NCI-H345 (cell line): ENCODE results near the gene DCC.

Experiments used
- DNase-seq: peaks from one replicate; lab custom pipeline; 2025; lab: John Stamatoyannopoulos, UW

The DCC gene

DNA sequence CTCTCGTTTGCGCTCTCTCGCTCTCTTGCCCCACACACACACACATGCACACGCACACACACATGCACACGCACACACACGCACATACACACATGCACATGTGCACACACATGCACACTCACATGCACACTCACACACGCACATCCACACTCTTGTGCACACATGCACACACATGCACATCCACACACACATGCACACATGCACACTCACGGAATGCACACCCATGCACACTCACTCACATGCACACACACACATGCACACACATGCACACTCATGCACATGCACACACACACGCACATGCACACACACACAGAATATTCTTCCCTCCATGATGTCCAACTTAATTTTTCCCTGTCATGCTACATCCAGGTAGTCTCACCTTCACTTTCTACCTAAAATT is 360.1 kb downstream of the DCC start:
- DNase-seq, result no peak

DNA sequence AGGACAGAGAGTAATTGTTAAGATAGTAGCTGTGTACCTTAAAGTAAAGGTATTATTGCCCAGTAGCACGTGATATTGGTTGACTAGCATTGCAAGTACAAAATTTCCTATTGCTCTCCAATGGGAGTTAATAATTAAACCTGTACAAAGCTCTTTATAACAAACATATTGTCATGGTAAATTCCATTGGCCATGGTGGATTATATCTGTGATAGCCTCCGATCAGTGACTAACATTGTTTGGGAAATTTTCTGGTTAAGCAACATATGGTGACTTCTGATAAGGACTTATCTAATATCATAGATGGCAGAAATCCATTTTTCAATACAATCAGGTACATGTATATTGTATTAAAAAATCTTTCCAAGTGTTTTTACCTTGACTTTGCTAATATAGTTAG is 360.8 kb downstream of the DCC start:
- no peak for DNase-seq

DNA sequence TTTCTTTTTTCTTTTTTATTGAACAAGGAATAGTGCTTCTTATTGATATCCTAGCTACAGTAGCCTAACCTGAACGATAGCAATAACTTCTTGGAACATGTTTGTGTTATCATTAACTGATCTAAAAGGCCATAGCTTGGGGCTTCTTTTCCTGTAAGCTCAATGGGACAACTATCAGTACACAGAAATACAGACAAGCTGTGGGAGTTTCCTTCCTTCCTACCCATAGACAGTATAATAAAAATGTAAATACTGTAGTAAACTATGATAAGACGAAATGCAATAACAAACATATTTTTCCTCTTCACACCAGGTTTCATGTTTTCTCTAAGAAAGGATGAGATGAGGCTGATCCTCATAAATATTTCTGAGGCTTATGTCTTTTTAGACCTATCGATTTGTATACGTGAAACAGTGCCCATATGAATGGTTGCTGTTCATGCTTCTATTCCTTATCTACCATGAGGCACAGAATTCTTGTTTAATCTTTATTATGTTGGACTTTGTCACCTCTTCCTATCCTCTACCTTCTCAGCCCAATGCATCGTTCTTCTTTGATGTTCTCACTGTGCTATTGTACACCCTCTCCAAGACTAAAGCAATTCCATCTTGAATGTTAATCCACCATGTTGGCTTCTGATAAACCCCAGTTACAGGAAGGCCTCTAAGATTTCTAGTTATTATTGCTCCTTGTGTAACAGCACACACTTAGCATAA is 361.4 kb downstream of the DCC start:
- DNase-seq, result no peak

DNA sequence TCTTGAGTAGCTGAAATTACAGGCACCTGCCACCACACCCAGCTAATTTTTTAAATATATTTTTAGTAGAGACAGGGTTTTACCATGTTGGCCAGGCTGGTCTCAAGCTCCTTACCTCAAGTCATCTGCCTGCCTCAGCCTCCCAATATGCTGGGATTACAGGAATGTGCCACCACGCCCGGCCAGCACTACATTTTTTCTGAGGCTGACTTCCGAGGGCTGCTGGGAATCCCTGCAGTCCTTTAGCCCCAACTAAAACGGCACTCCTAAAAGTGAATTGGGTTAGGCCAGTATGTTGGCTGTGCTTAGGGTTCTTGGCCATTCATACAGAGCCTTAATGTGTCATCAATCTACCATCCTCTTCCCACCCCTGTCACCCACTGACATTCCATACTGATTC is 375.4 kb downstream of the DCC start:
- no peak for DNase-seq

DNA sequence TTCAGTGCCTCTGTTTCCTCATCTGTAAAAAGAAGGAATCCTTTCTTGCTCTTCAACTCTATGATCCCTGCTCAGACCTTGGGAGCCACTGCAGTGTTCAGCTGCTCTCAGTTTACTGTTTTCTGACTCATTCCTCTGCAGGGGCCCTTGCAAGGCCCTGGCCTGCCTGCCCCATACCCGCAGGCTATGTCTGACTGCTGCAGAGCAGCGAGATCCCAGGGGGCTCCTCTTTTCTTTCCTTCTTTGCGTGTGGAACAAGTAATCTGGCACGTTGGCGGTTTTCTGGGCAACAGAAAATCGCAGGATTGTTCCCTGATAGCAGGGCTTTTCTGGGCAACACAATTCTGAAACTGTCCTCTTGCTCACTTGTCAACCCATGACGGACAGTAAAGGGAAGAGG is 376.0 kb downstream of the DCC start:
- no peak for DNase-seq

DNA sequence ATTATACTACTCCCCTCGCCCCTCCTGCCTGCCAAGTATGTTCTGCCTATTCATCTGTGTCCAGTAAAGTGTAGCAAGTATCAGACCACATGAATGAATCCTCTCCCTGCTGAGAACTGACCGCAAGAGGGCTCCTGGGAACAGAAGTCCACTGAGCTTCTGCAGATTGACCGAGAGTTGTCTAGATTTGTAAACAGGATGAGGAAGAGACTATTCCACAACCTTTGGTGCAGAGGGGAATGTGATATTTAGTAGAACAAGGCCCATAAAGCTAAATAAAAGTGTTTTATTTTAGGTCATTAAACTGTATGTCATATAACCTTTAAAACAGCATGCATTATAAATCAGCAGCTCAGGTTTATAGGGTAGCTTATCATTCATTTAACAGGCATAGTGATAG is 377.0 kb downstream of the DCC start:
- no peak for DNase-seq

DNA sequence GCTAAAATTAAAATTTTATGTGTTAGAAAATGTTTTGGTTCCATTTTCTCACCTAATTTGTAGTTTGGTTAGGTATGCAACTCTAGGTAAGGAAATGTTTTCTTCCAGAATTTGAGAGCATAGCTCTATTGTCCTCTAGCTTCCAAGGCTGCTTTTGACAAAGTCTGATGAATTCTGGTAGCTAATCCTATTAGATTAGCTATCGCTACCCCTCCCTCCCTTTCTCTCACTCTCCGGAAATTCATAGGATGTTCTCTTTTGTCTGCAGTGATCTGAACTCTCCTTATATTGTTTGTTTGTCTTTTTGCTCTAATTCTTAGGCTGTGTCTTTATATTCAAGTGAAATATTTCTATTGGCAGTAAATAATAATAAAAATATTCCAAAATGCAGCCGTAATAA is 382.9 kb downstream of the DCC start:
- no peak for DNase-seq

DNA sequence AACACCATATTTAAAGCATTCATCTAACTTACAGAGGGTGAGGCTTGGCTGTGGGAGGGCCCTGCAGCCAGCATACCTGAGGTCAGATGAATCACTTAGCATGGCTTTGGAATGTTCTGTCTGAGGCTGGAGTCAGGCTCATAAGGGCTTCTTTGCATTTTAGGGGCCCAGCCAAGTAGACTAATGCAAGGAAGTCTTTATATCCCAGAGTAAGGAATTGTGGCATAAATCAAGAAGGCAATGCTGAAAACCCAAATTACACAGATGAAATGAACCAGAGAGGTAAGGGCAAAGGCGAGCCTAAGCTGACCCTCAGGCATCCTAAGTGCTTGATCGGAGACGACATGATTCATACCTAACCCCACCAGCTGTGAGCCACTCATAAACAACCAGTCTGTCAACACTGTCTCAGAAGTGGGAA is 383.6 kb downstream of the DCC start:
- DNase-seq, result no peak

DNA sequence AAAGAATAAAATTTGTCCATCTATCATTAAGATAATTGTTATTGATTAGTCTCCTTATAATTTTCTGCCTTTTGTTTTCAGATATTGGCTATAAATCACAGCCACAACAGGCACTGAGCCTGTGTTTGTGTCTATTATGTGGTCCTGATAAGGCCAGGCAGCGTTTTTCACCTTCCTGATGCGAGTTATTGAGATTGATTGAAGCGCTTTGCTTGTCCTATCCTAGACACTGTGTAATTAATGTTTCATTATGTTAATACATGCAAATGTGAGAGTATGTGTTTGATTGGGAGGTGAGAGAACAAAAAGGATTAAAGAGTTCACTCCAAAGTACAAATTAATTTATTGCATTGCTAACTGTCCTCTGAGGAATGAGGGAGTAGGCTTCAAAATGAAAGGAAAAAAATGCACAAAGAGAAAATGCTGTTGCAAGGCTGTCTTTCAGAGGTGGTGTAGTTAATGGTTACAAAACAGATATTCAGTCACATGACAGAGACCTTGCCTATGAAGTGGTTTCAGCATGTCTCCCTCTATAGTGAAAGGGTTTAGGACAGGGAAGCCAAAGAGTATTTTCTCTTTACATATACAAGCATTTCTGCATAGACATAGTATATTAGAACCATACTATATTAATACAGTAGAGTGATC is 391.1 kb downstream of the DCC start:
- no peak for DNase-seq

DNA sequence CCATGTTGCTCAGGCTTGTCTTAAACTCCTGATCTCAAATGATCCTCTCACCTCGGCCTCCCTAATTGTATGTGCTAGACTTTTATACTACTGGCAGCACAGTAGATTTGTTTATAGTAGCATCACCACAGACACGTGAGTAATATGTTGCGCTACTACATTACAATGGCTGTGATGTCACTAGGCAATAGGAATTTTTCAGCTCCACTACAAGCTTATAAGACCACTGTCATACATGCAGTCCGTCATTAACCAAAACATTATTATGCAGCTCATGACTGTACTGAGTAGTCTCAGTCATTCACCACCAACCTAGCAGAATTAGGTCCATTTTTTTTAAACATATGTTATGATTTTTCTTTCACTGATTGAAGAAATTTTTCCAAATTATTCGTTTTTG is 398.9 kb downstream of the DCC start:
- no peak for DNase-seq

DNA sequence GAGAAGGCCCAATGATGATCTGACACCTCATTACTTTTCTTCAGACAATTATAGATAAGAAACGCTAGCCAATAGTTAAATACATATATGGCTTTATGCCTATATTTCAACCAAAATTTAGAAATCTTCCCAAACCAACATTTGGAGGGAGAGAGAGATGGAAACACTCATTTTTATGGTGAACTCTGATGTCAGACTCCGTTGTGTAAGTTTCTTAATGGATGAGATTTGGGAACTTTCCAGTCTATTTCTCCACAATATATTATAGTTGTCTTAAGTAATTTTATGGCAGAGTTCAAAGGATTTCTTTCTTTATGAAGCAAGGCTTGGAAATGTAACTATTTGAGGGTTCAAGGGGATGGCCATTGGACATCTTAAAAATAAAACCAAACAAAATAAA is 407.0 kb downstream of the DCC start:
- DNase-seq, result no peak

DNA sequence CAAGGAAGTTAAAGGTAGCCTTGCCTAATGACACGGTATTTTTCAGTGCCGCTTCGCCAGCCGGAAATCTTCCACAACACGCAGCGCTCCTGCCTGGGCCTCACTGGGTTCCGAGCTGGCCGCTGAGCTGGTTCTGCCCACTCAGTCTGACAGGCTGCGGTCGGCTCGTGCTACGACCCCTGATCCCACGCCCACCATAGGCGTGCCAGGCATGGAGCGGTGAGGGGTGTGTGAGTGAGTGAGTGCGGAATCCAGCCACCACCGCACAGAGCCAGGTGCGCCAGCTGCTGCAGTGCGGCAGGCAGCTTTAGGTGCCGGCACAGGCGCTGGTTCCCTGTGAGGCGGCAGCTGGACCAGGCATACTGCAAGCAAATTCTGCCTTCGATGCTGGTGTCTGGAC is 407.9 kb downstream of the DCC start:
- no peak for DNase-seq

DNA sequence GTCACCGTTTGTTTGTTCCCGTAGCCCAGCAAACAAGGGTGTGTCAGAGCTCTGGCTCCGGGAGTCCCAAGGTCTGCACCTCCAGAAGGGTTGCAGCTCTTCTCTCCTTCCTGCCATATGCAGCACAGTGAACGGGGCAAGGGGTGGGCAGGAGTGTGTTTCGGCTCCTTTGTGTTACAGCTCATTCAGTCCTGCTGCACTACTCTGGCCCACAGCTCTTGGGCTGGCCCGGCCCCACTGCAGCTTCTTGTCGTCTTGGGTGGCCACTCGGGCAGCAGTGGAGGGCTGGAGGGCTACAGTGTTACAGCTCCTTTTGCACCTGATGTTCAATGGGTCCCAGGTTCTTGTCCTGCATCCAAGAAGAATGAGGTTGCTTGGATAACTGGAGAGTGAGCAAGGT is 408.3 kb downstream of the DCC start:
- DNase-seq, result no peak

DNA sequence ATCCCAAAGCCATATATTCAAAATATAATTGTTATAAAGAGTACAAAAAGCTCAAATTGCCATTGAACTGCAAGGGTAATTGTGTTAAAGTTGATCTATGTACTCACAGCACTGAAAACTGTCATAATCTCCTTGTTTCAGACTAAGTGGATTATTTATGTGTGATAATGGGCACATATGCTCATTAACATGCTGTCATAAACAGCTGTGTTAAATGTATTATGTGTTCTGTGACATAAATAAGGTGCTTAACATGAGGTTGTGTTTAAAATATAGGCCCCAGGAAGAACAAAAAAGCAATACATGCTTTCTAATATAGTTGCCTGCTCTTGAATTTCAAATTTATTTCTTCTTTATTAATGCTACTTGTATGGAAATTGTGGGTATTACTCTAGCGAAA is 409.5 kb downstream of the DCC start:
- DNase-seq, result no peak

DNA sequence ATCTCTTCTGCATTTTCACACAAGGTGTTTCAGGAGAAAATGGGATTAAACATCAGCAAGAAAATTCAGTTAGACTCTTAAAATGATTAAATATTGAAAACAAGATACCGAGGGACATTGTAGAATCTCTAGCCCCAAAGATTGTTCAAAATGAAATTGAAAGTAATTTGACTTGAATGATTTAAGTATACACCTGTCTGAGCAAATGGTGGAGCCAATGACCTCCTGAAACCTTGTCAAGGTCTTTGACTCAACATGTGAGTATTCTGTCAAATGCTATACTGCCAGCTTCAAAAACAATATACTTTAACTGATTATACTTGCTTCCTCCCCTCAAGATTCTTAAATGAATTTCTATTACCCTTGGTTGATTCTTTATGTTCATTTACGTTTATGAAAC is 411.0 kb downstream of the DCC start:
- DNase-seq, result no peak

DNA sequence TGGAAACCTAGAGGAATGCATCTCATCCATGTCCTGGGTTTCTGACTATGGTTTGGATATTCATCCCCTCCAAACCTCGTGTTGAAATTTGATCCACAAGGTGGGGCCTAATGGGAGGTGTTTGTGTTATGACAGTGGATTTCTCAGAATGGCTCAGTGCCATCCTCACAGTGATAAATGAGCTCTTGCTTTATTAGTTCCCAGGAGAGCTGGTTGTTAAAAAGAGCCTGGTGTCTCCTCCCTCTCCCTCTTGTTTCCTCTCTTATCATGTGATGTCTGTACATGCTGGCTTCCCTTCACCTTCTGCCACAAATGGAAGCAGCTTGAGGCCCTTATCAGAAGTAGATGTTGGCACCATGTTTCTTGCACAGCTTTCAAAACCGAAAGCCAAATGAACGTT is 424.3 kb downstream of the DCC start:
- DNase-seq, result peak; percentile 5

DNA sequence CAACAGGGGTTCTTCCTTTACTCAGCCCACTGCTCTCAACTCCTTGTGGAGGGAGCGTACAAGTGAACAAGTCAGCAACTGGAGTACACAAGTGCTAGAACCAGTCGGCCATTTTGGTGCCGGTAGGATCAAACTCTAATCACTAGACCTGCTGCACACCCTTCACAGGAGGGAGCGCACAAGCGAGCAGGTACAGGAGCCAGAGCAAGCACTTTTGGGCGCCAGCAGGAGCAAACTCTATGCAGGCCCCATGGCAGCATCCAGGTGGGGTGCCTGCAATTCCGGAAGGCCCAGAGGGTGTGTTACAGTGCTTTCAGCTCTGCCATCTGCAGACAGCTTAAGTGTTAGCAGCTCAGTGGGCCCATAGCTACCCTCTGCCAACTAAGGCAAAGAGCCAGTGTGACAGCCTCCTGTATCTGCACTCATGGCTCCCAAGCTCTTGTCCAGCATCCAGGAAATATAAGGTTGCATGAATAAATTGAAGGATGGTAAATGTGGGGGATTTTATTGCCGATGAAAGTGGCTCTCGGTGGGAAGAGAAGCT is 426.1 kb downstream of the DCC start:
- DNase-seq, result no peak

DNA sequence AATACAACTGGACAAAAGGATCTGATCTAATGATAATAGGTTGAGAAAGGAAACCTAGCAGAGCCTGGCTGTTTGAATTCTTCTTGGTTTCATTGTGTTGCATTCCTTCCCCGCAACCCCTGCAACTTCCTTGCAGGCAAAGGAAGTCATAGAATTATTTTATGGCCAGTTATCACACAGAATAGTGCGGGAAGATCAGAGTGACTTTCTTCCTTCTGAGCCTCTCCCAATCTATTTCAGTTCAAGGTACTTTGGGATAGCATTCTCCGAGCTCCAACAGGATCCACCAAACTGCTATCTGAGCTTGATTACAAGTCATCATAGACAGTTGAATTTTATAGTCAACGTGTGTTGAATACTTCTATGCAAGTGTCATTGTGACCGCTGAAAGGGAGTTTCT is 441.1 kb downstream of the DCC start:
- no peak for DNase-seq

DNA sequence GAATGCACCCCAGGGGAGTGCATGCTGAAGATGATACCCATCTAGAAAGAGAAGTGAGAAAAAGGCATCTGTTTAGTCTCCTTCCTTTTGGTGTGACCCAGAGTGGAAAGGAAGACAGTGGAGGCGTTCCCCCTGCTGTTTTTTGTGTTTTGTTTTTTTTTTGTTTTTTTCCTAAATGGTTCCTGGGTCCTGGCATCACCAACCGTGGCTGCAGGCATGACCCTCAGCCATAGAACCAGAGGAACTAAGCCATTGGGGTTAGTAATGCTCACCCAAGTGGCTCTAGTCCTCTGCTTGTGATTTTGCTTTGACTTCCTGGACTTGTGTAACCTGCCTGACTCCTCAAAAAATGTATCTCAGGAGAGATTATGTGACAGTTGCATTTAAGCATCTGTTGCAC is 451.3 kb downstream of the DCC start:
- no peak for DNase-seq

DNA sequence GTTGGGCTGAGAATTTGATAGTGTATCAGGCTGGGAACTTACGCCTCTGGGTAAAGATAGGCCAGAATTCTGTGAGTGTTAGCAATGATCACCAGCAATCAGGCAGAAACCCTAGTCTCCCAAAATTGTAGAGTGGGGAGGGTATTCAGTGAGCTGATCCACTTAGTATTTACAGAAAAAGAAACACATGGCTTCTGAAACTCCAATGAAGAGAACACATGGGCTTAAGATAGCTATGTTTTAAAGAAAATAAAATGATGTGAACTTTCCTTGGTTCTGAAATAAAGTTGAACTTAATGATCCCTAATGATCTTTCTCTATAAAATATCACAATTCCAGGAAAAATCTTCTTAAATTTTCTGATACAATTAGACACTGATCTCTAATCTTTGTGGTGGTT is 472.8 kb downstream of the DCC start:
- DNase-seq, result no peak

DNA sequence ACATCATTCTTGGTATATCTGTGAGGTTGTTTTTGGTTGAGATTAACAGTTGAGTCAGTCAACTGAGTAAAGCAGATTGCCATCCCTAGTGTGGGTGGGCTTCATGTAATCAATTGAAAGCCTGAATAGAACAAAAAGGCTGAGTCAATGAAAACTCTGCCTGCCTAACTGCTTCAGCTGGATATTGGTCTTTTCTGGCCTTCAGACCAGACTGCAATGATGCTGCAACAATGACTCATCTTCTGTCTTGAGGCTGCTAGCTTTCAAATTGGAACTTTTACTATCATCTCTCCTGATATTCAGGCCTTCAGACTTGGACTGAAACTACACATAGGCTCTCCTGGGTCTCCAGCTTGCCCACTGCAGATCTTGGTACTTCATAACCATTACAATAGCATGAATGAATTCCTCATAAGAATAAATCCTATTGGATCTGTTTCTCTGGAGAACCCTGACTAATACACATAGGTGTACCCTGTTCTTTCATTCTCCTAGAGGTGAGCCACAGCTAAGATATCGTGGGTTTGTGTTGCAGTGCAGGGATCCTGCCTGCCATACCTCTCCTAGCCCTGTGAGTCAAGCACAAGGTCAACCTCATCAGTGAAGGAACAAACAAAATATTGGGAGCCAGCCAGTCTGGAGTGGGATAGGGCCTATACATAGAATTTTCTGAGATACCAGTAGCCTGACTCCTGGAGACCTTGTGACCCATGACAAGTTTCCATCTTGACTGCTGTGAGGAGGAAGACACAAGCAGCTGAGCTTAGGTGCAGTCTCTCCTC is 473.8 kb downstream of the DCC start:
- no peak for DNase-seq

DNA sequence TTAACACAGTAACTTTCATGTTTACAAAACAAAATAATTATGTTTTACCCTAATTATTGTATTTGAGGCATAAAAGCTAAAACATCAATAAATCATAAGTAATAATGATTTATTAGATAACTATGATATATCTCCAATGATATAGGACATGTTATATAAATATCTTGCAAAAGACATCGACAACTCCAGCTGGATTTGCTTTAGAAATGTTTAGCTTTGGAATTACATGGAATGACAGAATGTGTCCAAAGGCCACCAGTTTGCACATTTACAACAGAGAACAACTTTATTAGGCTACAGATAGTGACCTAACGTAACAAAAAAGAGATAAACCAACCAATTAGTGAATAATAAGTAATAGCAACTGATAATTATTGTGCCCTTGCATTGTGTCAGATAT is 475.7 kb downstream of the DCC start:
- DNase-seq, result no peak

DNA sequence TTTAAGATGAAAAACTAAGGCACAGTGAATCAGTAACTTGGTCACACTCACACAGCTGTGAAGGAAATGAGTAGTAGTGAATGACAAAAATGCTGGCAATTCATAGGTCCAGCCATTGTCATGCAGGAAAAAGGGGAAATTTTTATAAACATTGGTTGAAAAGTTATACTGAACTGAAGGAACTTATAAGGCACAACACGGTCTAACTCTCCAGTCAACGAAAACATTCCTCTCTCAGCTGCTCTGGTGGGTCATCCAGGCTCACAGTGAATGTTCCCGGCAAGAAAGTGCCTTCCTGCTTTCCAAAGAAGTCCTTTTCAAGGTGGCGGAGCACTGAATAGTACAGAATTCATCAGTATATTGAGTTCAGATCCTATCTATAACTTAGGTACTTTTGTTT is 476.1 kb downstream of the DCC start:
- no peak for DNase-seq
